Dendritic cell treated with granulocyte-macrophage colony-stimulating factor and Interleukin-4, amounts not matched to agents 40 ng/mL and 50 ng/mL, for 4 days (primary cell): Measurements from ENCODE around the gene RPL10L.

Experiments
- H3K27ac Mint-ChIP-seq: one replicate; pipeline ENCODE4 v1.8.0; 2022; ENCODE audit warnings: mild to moderate bottlenecking, mixed read lengths
- H3K27me3 Mint-ChIP-seq: one replicate; pipeline ENCODE4 v1.8.0; 2022; ENCODE audit warnings: mild to moderate bottlenecking, mixed read lengths
- H3K36me3 Mint-ChIP-seq: one replicate; pipeline ENCODE4 v1.8.0; 2022; ENCODE audit warnings: low read depth, mixed read lengths
- H3K4me1 Mint-ChIP-seq: one replicate; pipeline ENCODE4 v1.8.0; 2022; ENCODE audit warnings: low read depth, mixed read lengths
- H3K4me3 Mint-ChIP-seq: one replicate; pipeline ENCODE4 v1.8.0; 2022; ENCODE audit warnings: mild to moderate bottlenecking, moderate library complexity, mixed read lengths
- H3K9me3 Mint-ChIP-seq: one replicate; pipeline ENCODE4 v1.8.0; 2022; ENCODE audit warnings: mixed read lengths
- intact Hi-C: fragments of 100-400 bp; cut with micrococcal nuclease; formaldehyde crosslinking; loops from one replicate; pipeline ENCODE4 v1.15.0; 2022

The RPL10L gene

DNA sequence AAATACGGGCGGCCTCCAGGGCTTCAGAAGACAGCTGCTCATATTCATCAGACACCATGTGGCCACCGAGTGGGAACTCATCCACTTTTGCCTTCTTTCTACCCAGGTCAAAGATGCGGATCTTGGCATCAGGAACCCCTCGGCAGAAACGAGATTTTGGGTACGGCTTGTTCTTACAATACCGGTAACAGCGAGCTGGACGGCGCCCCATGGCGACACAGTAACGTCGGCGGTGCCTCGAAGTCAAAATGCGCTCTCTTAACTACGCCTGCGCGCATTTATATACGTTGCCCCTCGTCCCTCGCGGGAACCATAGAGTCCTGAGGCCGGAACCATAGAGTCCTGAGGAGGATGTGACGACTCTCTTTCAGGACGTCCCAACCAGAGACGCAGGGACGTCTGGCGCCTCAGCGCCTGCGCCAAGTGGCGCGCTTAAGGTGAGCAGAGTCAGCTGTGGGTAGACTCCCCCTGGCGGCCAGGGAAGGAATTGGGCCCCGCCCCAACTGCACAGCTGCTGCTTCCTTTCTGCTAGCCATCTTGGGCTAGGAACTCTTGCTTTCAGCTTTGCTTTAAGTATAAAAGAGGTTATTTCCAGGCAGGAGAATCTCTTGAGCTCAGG, at the start of gene RPL10L:
Gene RPL10L (minus strand): TSS at position 256 of the 619 bp plus-strand sequence. CDS start 45 bp downstream, at position 211.
- Mint-ChIP-seq H3K36me3 (no peaks in the 10 kb centered on the region), H3K27me3 (no peaks in the 10 kb centered on the region), H3K4me3 (no peak within 1 kb of the TSS), H3K27ac (no peak within 1 kb of the TSS), H3K9me3 (no peaks in the 10 kb centered on the region), H3K4me1 (no peaks in the 10 kb centered on the region)
- intact Hi-C loops: no loop called here

DNA sequence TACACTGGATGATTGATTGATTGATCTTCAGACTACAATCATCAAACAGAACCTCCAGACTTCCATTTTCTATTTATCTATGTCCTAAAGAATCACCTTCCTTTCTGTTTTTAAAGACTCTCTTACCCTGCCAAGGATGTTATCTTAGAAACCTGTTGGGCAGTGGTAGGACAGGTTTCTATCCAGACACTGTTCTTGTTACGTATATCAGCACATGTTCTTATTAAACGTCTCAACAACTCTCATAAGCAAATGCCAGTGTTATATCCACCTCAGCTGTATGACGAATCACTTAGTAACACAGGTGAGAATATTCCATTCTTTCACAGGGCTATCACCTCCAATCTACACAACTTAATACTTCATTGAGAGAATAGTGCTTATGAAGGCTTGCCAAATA, 40.2 kb upstream of the RPL10L start:
- Mint-ChIP-seq H3K4me3 (no peak overlapping the region), H3K4me1 (no peaks in the 10 kb centered on the region), H3K27me3 (no peaks in the 10 kb centered on the region), H3K27ac (no peak overlapping the region), H3K36me3 (no peaks in the 10 kb centered on the region), H3K9me3 (peaks cover 10% of the 10 kb centered on the region)
- intact Hi-C loops: no loop called here

DNA sequence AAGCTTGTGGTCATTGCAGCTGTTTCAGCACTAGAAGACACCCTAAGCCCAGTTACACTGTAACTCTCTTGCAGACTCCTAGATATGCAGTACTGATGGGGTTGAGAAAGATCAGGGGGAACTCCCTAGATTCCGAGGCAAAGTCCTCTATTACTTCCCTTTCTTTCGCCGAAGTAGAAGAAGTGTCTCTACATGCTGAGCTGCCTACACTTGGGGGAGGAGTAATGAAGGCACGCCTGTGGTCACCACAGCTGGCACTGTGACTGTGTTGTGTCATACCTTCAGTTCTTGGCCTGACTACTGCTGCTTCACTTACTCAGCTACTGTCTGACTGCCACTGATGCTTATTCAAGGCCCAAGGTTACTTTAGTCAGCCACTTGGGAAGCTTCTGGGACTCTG, 35.1 kb upstream of the RPL10L start:
- no peaks in the 10 kb centered on the region for H3K4me1 Mint-ChIP-seq
- H3K27me3 Mint-ChIP-seq: no peaks in the 10 kb centered on the region
- peaks cover 29% of the 10 kb centered on the region for H3K9me3 Mint-ChIP-seq
- intact Hi-C loops: no loop called here
- H3K36me3 Mint-ChIP-seq: no peaks in the 10 kb centered on the region
- no peak overlapping the region for H3K27ac Mint-ChIP-seq
- H3K4me3 Mint-ChIP-seq: no peak overlapping the region

DNA sequence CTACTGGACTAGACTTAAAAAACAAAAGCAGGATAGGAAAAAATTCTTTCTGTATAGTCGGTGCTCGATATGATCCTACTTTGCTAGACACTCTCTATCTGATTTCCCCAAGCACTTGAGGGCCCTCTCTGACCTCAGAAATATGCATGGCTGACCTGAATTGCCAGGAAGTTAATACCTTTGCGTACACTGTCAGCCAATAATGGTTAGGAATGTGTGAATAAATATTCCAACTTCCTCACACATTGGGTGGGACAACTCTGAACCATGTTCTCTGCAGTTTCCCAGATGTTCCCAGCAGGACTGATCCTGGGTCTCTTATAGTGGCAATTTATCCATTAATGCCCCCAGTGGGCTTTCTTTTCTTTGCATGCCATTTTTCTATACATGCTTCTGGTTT, 20.5 kb upstream of the RPL10L start:
- Mint-ChIP-seq H3K27me3 (no peaks in the 10 kb centered on the region), H3K27ac (no peak overlapping the region), H3K9me3 (peaks cover 11% of the 10 kb centered on the region)

DNA sequence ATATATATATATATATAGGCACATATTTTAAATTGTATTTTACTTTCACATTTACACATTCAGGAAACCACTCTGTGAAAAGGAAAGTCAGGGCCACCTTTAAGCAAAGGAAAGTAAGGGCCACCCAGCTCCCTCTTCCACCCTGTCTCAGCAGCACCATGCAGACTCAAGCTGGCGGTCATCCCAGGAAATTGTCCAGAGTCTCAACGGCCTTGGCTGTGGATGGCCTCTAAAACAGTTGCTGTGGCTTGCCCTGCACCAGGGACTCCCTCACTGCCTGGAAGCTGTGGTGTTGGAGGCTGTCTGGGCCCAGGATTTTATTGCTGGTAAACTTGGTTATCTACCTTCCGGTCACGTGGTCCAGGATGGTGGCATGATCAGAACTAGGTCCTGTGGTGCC, 11.8 kb upstream of the RPL10L start:
- H3K4me3 Mint-ChIP-seq: no peak overlapping the region
- no peaks in the 10 kb centered on the region for H3K4me1 Mint-ChIP-seq
- H3K27ac Mint-ChIP-seq: no peak overlapping the region
- intact Hi-C loops: no loop called here
- peaks cover 15% of the 10 kb centered on the region for H3K9me3 Mint-ChIP-seq
- no peaks in the 10 kb centered on the region for H3K36me3 Mint-ChIP-seq
- H3K27me3 Mint-ChIP-seq: no peaks in the 10 kb centered on the region

More for the DNA sequence above, 20.5 kb upstream of the RPL10L start:
- no peaks in the 10 kb centered on the region for H3K4me1 Mint-ChIP-seq
- intact Hi-C loops: no loop called here
- no peaks in the 10 kb centered on the region for H3K36me3 Mint-ChIP-seq
- no peak overlapping the region for H3K4me3 Mint-ChIP-seq

DNA sequence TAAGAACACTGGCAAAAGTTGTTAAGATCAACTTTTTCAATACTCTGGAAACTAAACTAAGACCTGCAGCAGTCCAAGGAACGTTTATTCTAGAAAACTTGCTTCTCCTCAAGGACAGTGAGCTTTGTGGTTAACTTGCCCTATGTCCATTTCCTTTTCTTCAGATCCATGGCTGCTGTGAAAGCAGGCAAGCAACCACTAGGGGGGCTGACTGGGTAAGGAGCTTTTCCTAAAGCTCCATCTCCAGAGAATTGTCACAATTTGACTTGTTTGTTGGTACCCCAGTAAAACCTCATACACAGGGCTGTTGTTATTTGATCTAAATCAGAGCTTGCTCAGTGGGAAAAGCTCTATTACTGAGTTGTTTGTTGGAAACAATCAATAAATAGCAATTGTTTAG, 10.1 kb upstream of the RPL10L start:
- intact Hi-C loops: no loop called here
- H3K4me3 Mint-ChIP-seq: no peak overlapping the region
- no peaks in the 10 kb centered on the region for H3K4me1 Mint-ChIP-seq
- no peaks in the 10 kb centered on the region for H3K36me3 Mint-ChIP-seq
- no peak overlapping the region for H3K27ac Mint-ChIP-seq
- H3K27me3 Mint-ChIP-seq: no peaks in the 10 kb centered on the region
- H3K9me3 Mint-ChIP-seq: peaks cover 15% of the 10 kb centered on the region

DNA sequence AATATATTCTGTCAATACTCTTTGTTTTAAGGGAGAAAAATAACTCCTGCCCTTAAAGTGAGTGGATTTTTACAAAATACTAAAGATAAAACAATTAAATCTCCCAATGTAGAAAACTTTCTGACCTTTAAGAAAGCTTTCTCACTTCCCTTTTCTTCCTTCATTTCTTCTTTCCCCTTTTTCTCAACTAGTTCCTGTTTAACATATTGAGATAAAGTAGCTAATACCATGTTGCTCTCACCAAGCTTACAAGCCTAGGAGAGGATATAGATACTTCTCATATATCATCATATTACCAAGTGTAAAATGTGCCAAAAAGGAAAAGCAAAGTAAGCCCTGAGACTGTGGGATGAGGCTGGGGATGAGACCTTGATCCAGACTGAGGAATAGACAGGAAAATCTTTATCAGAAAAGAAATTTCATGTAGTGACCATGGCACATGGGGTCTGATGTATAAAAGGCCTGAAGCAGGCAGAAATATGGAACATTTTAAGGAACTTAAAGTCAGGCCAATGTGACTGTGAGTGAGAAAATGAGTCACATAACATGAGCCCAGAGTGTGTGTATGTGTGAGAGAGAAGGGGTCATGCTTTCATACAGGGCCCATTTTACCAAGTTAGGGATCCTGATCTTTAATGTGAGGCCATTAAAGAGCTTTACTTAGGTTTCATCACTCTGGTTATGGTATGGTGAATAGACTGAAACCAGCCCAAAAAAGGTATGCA, 1.6 kb upstream of the RPL10L start:
- Mint-ChIP-seq H3K36me3 (no peaks in the 10 kb centered on the region), H3K4me1 (no peaks in the 10 kb centered on the region), H3K27me3 (no peaks in the 10 kb centered on the region), H3K4me3 (no peak overlapping the region), H3K27ac (no peak overlapping the region), H3K9me3 (no peaks in the 10 kb centered on the region)
- intact Hi-C loops: no loop called here

DNA sequence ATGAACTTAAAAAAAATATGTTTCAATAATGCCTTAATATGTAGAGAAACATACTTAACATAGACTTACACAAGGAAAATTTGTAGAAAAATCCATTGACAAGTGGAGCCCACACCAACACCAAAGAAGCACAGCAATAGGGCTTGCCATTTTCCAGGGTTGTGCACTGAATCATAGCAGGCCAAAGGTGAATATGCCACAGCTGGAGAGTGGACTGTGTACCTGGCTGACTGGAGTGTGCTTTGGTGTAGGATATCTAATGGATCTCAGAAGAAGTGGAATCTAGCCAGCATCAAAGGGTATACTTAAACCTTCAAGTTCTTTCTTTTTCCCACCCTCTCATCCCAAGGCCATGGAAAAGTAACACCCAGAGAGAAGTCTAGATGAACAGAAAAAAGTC, 4.8 kb downstream of the RPL10L start:
- peaks cover 8% of the 10 kb centered on the region for H3K9me3 Mint-ChIP-seq
- H3K27me3 Mint-ChIP-seq: no peaks in the 10 kb centered on the region
- H3K4me3 Mint-ChIP-seq: no peak overlapping the region
- H3K4me1 Mint-ChIP-seq: no peaks in the 10 kb centered on the region
- H3K36me3 Mint-ChIP-seq: no peaks in the 10 kb centered on the region
- H3K27ac Mint-ChIP-seq: no peak overlapping the region
- intact Hi-C loops: no loop called here

DNA sequence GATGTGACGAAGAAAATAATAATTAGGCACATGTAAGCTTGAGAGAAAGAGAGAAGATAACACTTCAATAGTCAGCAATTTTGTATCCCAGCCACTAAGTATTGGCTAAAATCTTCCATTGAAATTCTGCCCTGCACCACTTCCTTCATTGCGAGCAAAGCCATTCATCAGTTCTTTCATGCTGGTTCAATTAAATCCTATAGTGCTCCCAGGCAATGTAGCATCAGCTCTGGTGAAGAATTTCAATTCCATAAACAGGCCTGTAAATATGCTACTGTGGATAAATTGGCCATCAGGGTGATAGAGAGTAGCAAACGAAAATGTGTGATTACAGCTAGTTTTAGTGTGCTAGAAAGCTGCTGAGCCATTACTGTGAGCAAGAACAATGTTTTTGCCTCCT, 24.7 kb downstream of the RPL10L start:
- intact Hi-C loops: no loop called here
- Mint-ChIP-seq H3K27ac (no peak overlapping the region), H3K4me3 (no peak overlapping the region)

More for the DNA sequence above, 24.7 kb downstream of the RPL10L start:
- Mint-ChIP-seq H3K9me3 (peaks cover 14% of the 10 kb centered on the region), H3K36me3 (no peaks in the 10 kb centered on the region), H3K4me1 (no peaks in the 10 kb centered on the region), H3K27me3 (no peaks in the 10 kb centered on the region)
